SK-N-SH (cell line): ENCODE measurements around the gene TMTC2. TPM values are rescaled to one million over a fixed set of nuclear protein-coding genes. Genes with fewer than 3 reads are reported as not detected.

Source experiments
- CTCF ChIA-PET: fragments of 300-600, 350-600 bp; formaldehyde crosslinking; extraction: SDS; loops from one replicate; lab custom pipeline; 2021; lab: Yijun Ruan, JAX
- POLR2A ChIA-PET: fragments of 350-600 bp; sonication (Branson Sonifier 250); formaldehyde crosslinking; extraction: SDS; loops from one replicate; lab custom pipeline; 2020; ENCODE audit warnings: antibody characterized with exemption, inconsistent platforms; lab: Yijun Ruan, JAX
- DNase-seq: peaks from one replicate; pipeline ENCODE4 v3.0.0; 2012
- H2AFZ ChIP-seq: fragments of 200-600 bp; sonication (generic); 2 replicates; pipeline ENCODE4 v1.8.1; 2016; ENCODE audit warnings: antibody characterized with exemption, mild to moderate bottlenecking, low read depth
- H3F3A ChIP-seq: fragments of 200-600 bp; sonication (generic); replicated peaks from 2 replicates; pipeline ENCODE3; 2016; ENCODE audit warnings: antibody characterized with exemption, mild to moderate bottlenecking; ENCODE audit not compliant: insufficient read depth
- H3K27ac ChIP-seq, 2 experiments: fragments of 200-500 bp in 1 of 2; fragments of 200-600 bp in 1 of 2; sonication (Bioruptor generic) in 1 of 2; sonication (generic), shearing (Covaris generic) in 1 of 2; 2 replicates each; pipeline versions ENCODE4 v1.5.1 to v1.6.1; 2014 to 2016; ENCODE audit warnings: low read depth in 2 of 2, inconsistent platforms in 1 of 2, low read length in 1 of 2, mild to moderate bottlenecking in 1 of 2, mixed read lengths in 1 of 2
- H3K27me3 ChIP-seq: fragments of 200-600 bp; sonication (generic), shearing (Covaris generic); 2 replicates; pipeline ENCODE4 v1.6.1; 2016; ENCODE audit warnings: mixed run types; ENCODE audit not compliant: insufficient read depth
- H3K36me3 ChIP-seq, 2 experiments: fragments of 200-500 bp in 1 of 2; fragments of 200-600 bp in 1 of 2; sonication (Bioruptor generic) in 1 of 2; sonication (generic) in 1 of 2; replicated peaks in 1 of 2; 2 replicates each; pipeline versions ENCODE3 to v1.5.1; 2014 to 2016; ENCODE audit warnings: low read length in 1 of 2, mild to moderate bottlenecking in 1 of 2; ENCODE audit not compliant: insufficient read depth in 2 of 2, control insufficient read depth in 1 of 2
- H3K4me1 ChIP-seq, 2 experiments: fragments of 200-500 bp in 1 of 2; fragments of 200-600 bp in 1 of 2; sonication (Bioruptor generic) in 1 of 2; sonication (generic), shearing (Covaris generic) in 1 of 2; 2 replicates each; pipeline versions ENCODE4 v1.5.1 to v1.6.1; 2014 to 2016; ENCODE audit warnings: low read depth in 1 of 2, low read length in 1 of 2, mixed run types in 1 of 2; ENCODE audit not compliant: insufficient read depth in 2 of 2, control insufficient read depth in 1 of 2
- H3K4me2 ChIP-seq: fragments of 200-600 bp; sonication (generic), shearing (Covaris generic); 2 replicates; pipeline ENCODE4 v1.6.1; 2017; ENCODE audit warnings: mixed run types
- H3K4me3 ChIP-seq, 2 experiments: fragments of 200-500 bp in 1 of 2; fragments of 200-600 bp in 1 of 2; sonication (Bioruptor generic) in 1 of 2; sonication (generic), shearing (Covaris generic) in 1 of 2; 2 replicates each; pipeline versions ENCODE4 v1.5.1 to v1.8.1; 2014 to 2016; ENCODE audit warnings: low read depth in 2 of 2, inconsistent platforms in 1 of 2, low read length in 1 of 2, mild to moderate bottlenecking in 1 of 2, mixed read lengths in 1 of 2, moderate library complexity in 1 of 2
- H3K79me2 ChIP-seq: fragments of 200-600 bp; sonication (generic); 2 replicates; pipeline ENCODE4 v1.8.1; 2017; ENCODE audit warnings: mild to moderate bottlenecking; ENCODE audit not compliant: insufficient read depth
- H3K9ac ChIP-seq: fragments of 200-600 bp; sonication (generic); 2 replicates; pipeline ENCODE4 v1.6.1; 2017; ENCODE audit warnings: mixed run types
- H3K9me2 ChIP-seq: fragments of 200-600 bp; sonication (generic); 2 replicates; pipeline ENCODE4 v1.6.1; 2017; ENCODE audit warnings: mixed run types
- H3K9me3 ChIP-seq: fragments of 200-600 bp; sonication (generic); 2 replicates; pipeline ENCODE4 v1.6.1; 2017; ENCODE audit warnings: mixed run types, mild to moderate bottlenecking, moderate library complexity
- H4K20me1 ChIP-seq: fragments of 200-600 bp; sonication (generic); 2 replicates; pipeline ENCODE4 v1.6.1; 2017; ENCODE audit warnings: mild to moderate bottlenecking, mixed run types; ENCODE audit not compliant: insufficient read depth
- CHD2 ChIP-seq: fragments of 150-350 bp; IDR thresholded peaks from 2 replicates; pipeline ENCODE4 v1.6.1; 2018; ENCODE audit warnings: low read length; ENCODE audit not compliant: partially characterized antibody
- ELF1 ChIP-seq: IDR thresholded peaks from 2 replicates; pipeline ENCODE4 v1.4.0; 2012
- FOSL2 ChIP-seq: IDR thresholded peaks from 2 replicates; pipeline ENCODE4 v1.4.0; 2012; ENCODE audit warnings: low read depth, mild to moderate bottlenecking, moderate library complexity, borderline replicate concordance
- FOXJ3 ChIP-seq: sonication (generic); formaldehyde crosslinking; IDR thresholded peaks from 2 replicates; pipeline ENCODE4 v1.5.1; 2020; ENCODE audit warnings: mild to moderate bottlenecking, missing genetic modification reagents
- GABPA ChIP-seq: IDR thresholded peaks from 2 replicates; pipeline ENCODE4 v1.4.0; 2012; ENCODE audit warnings: low read depth, mild to moderate bottlenecking
- GATA2 ChIP-seq: sonication (generic); formaldehyde crosslinking; IDR thresholded peaks from 2 replicates; pipeline ENCODE4 v1.5.0; 2020; ENCODE audit warnings: mild to moderate bottlenecking, missing genetic modification reagents
- MXI1 ChIP-seq: IDR thresholded peaks from 2 replicates; pipeline ENCODE4 v1.6.1; 2012; ENCODE audit warnings: mild to moderate bottlenecking, low read depth, low read length, improper control_type of control experiment
- NFIC ChIP-seq: IDR thresholded peaks from 2 replicates; pipeline ENCODE4 v1.4.0; 2012; ENCODE audit warnings: borderline replicate concordance
- POLR2AphosphoS5 ChIP-seq: IDR thresholded peaks from 2 replicates; pipeline ENCODE4 v1.6.1; 2012; ENCODE audit warnings: low read depth, low read length
- RAD21 ChIP-seq: IDR thresholded peaks from 2 replicates; pipeline ENCODE4 v1.6.1; 2012; ENCODE audit warnings: mild to moderate bottlenecking, low read length
- RXRA ChIP-seq: IDR thresholded peaks from 2 replicates; pipeline ENCODE4 v1.4.0; 2012; ENCODE audit warnings: low read depth, mild to moderate bottlenecking, borderline replicate concordance
- SIN3A ChIP-seq: IDR thresholded peaks from 2 replicates; pipeline ENCODE4 v1.6.1; 2012; ENCODE audit warnings: low read depth, mild to moderate bottlenecking, low read length, moderate library complexity, borderline replicate concordance
- SMC3 ChIP-seq: IDR thresholded peaks from 2 replicates; pipeline ENCODE4 v1.6.1; 2012; ENCODE audit warnings: low read depth, low read length, improper control_type of control experiment
- TAF1 ChIP-seq: IDR thresholded peaks from 2 replicates; pipeline ENCODE4 v1.6.1; 2012; ENCODE audit warnings: low read depth, mild to moderate bottlenecking, low read length, moderate library complexity, borderline replicate concordance
- TCF12 ChIP-seq: IDR thresholded peaks from 2 replicates; pipeline ENCODE4 v1.4.0; 2012
- YY1 ChIP-seq: IDR thresholded peaks from 2 replicates; pipeline ENCODE4 v1.4.0; 2012; ENCODE audit warnings: low read depth, mild to moderate bottlenecking
- WGBS: methylation state at CpG from one replicate; pipeline ENCODE4 v1.1.6; 2017; ENCODE audit warnings: low lambda C conversion rate; 5-methylcytosine and 5-hydroxymethylcytosine counted together
- polyA plus RNA-seq, 3 experiments: library from polyadenylated mRNA; depleted of rRNA; stranded (reverse); fragments of >200 nt; gene quantifications; 2 replicates each; pipeline ENCODE4 v1.2.3, GENCODE V29; 2012
- TF ChIP-seq, protein P1 (sequence below): IDR thresholded peaks from 2 replicates; pipeline ENCODE4 v1.4.0; 2012; ENCODE audit warnings: low read depth
- TF ChIP-seq, protein P2 (sequence below): IDR thresholded peaks from 2 replicates; pipeline ENCODE4; 2012
- TF ChIP-seq, protein P3 (sequence below): fragments of 150-350 bp; IDR thresholded peaks from 2 replicates; pipeline ENCODE4 v1.6.1; 2016; ENCODE audit warnings: mild to moderate bottlenecking, low read depth, low read length
- TF ChIP-seq, protein P4 (sequence below): IDR thresholded peaks from 2 replicates; pipeline ENCODE4 v1.4.0; 2012; ENCODE audit warnings: low read depth, borderline replicate concordance
- TF ChIP-seq, protein P5 (sequence below): fragments of 150-350 bp; IDR thresholded peaks from 2 replicates; pipeline ENCODE4 v1.6.1; 2017; ENCODE audit warnings: antibody characterized with exemption, low read length, low read depth, borderline replicate concordance

Gene TMTC2
- polyA plus RNA-seq, 1 of the 3 experiments (the other 2 are of a cell fraction): 4.1 TPM

DNA sequence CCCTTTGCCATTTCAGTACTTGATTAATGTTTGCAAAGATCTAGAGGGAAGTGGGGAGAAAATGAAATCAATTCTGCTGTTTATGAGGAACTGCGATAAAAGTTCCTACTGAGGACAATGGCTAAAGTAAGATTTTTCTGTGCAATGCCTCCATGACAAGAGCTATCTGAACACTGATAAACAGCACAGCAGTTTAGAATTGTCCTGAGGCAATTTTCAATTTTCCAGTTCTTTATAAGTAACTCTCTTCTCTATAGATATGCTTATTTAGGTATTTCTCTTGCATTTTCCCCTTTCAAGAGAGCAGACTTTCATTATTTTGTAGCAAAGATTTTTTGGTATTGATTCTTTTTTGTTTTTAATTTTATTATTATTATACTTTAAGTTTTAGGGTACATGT is 34.6 kb upstream of the TMTC2 start:
- no peaks in the 10 kb centered on the region for H3K79me2 ChIP-seq
- POLR2A ChIA-PET: no interaction called here
- H3K27ac ChIP-seq: no peak overlapping the region
- H2AFZ ChIP-seq: no peak overlapping the region
- H3K4me1 ChIP-seq: no peaks in the 10 kb centered on the region; a peak in 1 of 4 replicates
- no peak for DNase-seq
- no peaks in the 10 kb centered on the region for H4K20me1 ChIP-seq
- H3F3A ChIP-seq: no peaks in the 10 kb centered on the region
- no peak overlapping the region for H3K9ac ChIP-seq
- CTCF ChIA-PET: no interaction called here
- H3K9me2 ChIP-seq: no peaks in the 10 kb centered on the region
- H3K27me3 ChIP-seq: no peaks in the 10 kb centered on the region
- WGBS: 75% methylated on average over 1 of the region's 1 CpG
- no peak for TF ChIP-seq FOSL2
- TF ChIP-seq, protein P1, sequence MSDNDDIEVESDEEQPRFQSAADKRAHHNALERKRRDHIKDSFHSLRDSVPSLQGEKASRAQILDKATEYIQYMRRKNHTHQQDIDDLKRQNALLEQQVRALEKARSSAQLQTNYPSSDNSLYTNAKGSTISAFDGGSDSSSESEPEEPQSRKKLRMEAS: no peak
- TF ChIP-seq YY1: no peak
- TF ChIP-seq MXI1: no peak
- TF ChIP-seq RXRA: no peak
- TF ChIP-seq, protein P2, sequence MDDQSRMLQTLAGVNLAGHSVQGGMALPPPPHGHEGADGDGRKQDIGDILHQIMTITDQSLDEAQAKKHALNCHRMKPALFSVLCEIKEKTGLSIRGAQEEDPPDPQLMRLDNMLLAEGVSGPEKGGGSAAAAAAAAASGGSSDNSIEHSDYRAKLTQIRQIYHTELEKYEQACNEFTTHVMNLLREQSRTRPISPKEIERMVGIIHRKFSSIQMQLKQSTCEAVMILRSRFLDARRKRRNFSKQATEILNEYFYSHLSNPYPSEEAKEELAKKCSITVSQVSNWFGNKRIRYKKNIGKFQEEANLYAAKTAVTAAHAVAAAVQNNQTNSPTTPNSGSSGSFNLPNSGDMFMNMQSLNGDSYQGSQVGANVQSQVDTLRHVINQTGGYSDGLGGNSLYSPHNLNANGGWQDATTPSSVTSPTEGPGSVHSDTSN: no peak
- no peak for TF ChIP-seq GABPA
- no peak for TF ChIP-seq GATA2 (CRISPR knock-in tag)
- TF ChIP-seq SMC3: no peak
- TF ChIP-seq, protein P3, sequence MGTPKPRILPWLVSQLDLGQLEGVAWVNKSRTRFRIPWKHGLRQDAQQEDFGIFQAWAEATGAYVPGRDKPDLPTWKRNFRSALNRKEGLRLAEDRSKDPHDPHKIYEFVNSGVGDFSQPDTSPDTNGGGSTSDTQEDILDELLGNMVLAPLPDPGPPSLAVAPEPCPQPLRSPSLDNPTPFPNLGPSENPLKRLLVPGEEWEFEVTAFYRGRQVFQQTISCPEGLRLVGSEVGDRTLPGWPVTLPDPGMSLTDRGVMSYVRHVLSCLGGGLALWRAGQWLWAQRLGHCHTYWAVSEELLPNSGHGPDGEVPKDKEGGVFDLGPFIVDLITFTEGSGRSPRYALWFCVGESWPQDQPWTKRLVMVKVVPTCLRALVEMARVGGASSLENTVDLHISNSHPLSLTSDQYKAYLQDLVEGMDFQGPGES: no peak
- no peak for TF ChIP-seq CHD2
- TF ChIP-seq, protein P4, sequence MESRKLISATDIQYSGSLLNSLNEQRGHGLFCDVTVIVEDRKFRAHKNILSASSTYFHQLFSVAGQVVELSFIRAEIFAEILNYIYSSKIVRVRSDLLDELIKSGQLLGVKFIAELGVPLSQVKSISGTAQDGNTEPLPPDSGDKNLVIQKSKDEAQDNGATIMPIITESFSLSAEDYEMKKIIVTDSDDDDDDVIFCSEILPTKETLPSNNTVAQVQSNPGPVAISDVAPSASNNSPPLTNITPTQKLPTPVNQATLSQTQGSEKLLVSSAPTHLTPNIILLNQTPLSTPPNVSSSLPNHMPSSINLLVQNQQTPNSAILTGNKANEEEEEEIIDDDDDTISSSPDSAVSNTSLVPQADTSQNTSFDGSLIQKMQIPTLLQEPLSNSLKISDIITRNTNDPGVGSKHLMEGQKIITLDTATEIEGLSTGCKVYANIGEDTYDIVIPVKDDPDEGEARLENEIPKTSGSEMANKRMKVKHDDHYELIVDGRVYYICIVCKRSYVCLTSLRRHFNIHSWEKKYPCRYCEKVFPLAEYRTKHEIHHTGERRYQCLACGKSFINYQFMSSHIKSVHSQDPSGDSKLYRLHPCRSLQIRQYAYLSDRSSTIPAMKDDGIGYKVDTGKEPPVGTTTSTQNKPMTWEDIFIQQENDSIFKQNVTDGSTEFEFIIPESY: no peak
- TF ChIP-seq, all 33 proteins: peak for 0
- H3K4me2 ChIP-seq: no peak overlapping the region
- H3K36me3 ChIP-seq: no peaks in the 10 kb centered on the region
- no peaks in the 10 kb centered on the region for H3K9me3 ChIP-seq
- H3K4me3 ChIP-seq: no peak overlapping the region

DNA sequence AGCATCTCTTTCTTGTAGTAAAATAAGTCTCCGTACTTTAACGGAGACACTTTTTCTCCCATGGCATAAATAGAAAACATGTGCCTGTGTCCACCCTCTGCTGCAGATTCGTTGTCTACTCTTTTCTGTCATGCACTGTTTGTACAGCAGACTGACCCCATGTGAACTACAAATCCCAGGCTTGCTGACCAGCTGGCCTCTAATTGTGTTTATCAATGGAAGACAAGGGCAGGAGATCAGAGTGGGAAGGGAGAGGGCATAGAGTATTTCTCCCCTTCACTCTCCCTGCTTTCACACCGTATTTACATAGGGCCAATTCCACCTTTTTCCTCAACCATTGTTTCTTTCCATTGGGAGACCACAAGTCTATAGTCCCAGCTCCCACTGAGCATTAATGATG is 31.0 kb upstream of the TMTC2 start:
- Histone ChIP-seq H3K4me3 (no peak overlapping the region), H3K4me2 (no peak overlapping the region), H3F3A (no peaks in the 10 kb centered on the region), H3K9me2 (no peaks in the 10 kb centered on the region), H3K9me3 (no peaks in the 10 kb centered on the region), H3K79me2 (no peaks in the 10 kb centered on the region), H4K20me1 (no peaks in the 10 kb centered on the region), H3K4me1 (peaks cover 0 to 4% of the 10 kb centered on the region in 2 experiments; a peak in 1 of 4 replicates), H3K9ac (no peak overlapping the region), H3K36me3 (no peaks in the 10 kb centered on the region), H3K27me3 (no peaks in the 10 kb centered on the region), H2AFZ (no peak overlapping the region), H3K27ac (no peak overlapping the region)
- DNase-seq: no peak
- ChIA-PET CTCF (interaction anchor here (1.1 kb wide), 1 partner anchor 30 kb away, joined by 3 read pairs; no protein-coding TSS in a partner anchor), POLR2A (no interaction called here)
- 34% methylated on average over 4 of the region's 4 CpGs for WGBS
- TF ChIP-seq POLR2AphosphoS5 (no peak), TCF12 (no peak), RAD21 (no peak), NFIC (no peak), YY1 (no peak), SIN3A (no peak), ELF1 (no peak), TAF1 (no peak), GATA2 (CRISPR knock-in tag) (no peak), FOXJ3 (CRISPR knock-in tag) (no peak), RXRA (no peak), MXI1 (no peak)
- TF ChIP-seq, protein P1: no peak
- TF ChIP-seq, protein P5, sequence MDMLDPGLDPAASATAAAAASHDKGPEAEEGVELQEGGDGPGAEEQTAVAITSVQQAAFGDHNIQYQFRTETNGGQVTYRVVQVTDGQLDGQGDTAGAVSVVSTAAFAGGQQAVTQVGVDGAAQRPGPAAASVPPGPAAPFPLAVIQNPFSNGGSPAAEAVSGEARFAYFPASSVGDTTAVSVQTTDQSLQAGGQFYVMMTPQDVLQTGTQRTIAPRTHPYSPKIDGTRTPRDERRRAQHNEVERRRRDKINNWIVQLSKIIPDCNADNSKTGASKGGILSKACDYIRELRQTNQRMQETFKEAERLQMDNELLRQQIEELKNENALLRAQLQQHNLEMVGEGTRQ: no peak
